LNCAP (cell line): ENCODE data around the gene TNFRSF19.

Experiments used
- CTCF ChIP-seq: fragments of 450-650 bp; IDR thresholded peaks from 2 replicates; pipeline ENCODE4 v1.5.1; 2017; ENCODE audit warnings: mild to moderate bottlenecking

Gene TNFRSF19

GRCh38 chr13:23697772-23698313, 127.6 kb downstream of the TNFRSF19 start:
- no peak for TF ChIP-seq CTCF

GRCh38 chr13:23699271-23699670, 129.1 kb downstream of the TNFRSF19 start:
- TF ChIP-seq CTCF, result no peak

- TF ChIP-seq CTCF, result no peak
Measured at GRCh38 chr13:23701186-23701585, 131.0 kb downstream of the TNFRSF19 start.

GRCh38 chr13:23701636-23702035, 131.4 kb downstream of the TNFRSF19 start:
- no peak for TF ChIP-seq CTCF

- no peak for TF ChIP-seq CTCF
Measured at GRCh38 chr13:23703246-23703860, 133.1 kb downstream of the TNFRSF19 start.

GRCh38 chr13:23705583-23705982, 135.4 kb downstream of the TNFRSF19 start:
- no peak for TF ChIP-seq CTCF

- TF ChIP-seq CTCF, result peak; percentile 29; the same call in 1 of the 2 replicates
Measured at GRCh38 chr13:23707674-23708073, 137.5 kb downstream of the TNFRSF19 start.

GRCh38 chr13:23709536-23709935, 139.3 kb downstream of the TNFRSF19 start:
- TF ChIP-seq CTCF, result no peak
